Suppressor macrophage treated with lipopolysaccharide for 1 hour (primary cell): ENCODE results near the gene NMB.

Source experiments
- DNase-seq, 3 donors: peaks; one replicate each; pipeline ENCODE4 v3.0.0-alpha.2; 2020 to 2022

The NMB gene

GRCh38 chr15:84609818-84610525 lies 48.0 kb downstream of the NMB start:
- DNase-seq: no peak

- DNase-seq: no peak
Measured at GRCh38 chr15:84608707-84609284, 49.2 kb downstream of the NMB start.

DNA sequence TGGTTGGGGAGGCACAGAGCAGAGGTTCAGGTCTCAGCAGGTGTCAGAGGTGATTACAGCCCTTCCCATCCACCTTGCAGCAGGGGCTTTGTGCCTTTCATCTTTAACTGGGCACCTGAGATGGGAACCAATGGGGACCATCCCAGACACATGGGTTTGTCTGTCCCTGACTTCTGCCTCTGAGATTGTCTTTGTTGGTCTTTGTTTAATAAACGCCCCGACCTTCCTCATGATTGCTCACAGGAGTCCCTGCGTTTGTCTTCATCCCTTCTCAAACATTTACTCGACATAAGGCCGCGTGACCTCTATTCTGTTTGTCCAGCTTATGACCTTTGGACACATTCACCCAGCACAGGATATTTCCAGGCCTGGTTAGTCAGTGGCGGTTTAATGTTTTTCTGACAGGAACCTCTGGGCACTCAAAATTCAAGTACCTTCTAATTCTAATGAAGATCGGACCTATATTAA lies 51.3 kb downstream of the NMB start:
- DNase-seq: no peak

DNA sequence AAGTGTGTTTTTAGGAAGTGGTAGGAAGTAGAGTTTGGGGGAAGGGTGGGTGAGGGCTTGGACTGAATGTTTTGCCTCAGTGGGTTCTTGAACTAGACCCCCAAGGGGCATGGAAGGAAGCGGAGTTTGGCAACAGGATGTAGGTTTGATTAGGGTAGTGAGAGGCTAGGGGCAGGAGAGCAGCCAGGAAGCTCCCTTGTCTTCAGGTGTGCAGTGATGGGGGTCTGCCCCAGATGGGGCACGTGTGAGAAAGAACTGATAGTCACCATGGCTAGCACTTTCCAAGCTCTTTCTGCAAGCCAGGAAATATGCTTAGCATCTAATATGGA lies 52.5 kb downstream of the NMB start:
- DNase-seq: no peak
